Naive B cell (primary cell): ENCODE data around the gene EPYC. TPM values are rescaled to one million over a fixed set of nuclear protein-coding genes. Genes with fewer than 3 reads are reported as not detected.

Experiments used
- ATAC-seq, 2 donors: fragments of 150-1000 bp; cut with Tn5 transposase; 2 replicates each; pipeline ENCODE4 v1.10.0; 2021; ENCODE audit warnings: low read depth in 2 of 2, mild to moderate bottlenecking in 2 of 2, moderate library complexity in 2 of 2
- DNase-seq: peaks from one replicate; pipeline ENCODE4 v3.0.0; 2022
- H3K27ac Mint-ChIP-seq, 6 donors: one replicate each; pipeline ENCODE4 v1.8.0; 2020 to 2022; ENCODE audit warnings: mild to moderate bottlenecking in 6 of 6, mixed read lengths in 6 of 6, moderate library complexity in 5 of 6, inconsistent platforms in 2 of 6
- H3K27me3 Mint-ChIP-seq, 3 donors: one replicate each; pipeline ENCODE4 v1.8.0; 2021 to 2022; ENCODE audit warnings: mixed read lengths in 3 of 3, mild to moderate bottlenecking in 1 of 3
- H3K36me3 Mint-ChIP-seq, 2 donors: one replicate each; pipeline ENCODE4 v1.8.0; 2020 to 2022; ENCODE audit warnings: mixed read lengths in 2 of 2, inconsistent platforms in 1 of 2, mild to moderate bottlenecking in 1 of 2
- H3K4me1 Mint-ChIP-seq, 3 donors: one replicate each; pipeline ENCODE4 v1.8.0; 2020 to 2022; ENCODE audit warnings: mixed read lengths in 3 of 3, inconsistent platforms in 1 of 3, mild to moderate bottlenecking in 1 of 3, moderate library complexity in 1 of 3
- H3K4me3 Mint-ChIP-seq, 8 donors: one replicate each; pipeline ENCODE4 v1.8.0; 2020 to 2022; ENCODE audit warnings: mild to moderate bottlenecking in 8 of 8, mixed read lengths in 8 of 8, moderate library complexity in 8 of 8, inconsistent platforms in 2 of 8
- H3K9me3 Mint-ChIP-seq, 7 donors: one replicate each; pipeline ENCODE4 v1.8.0; 2020 to 2022; ENCODE audit warnings: mixed read lengths in 7 of 7, mild to moderate bottlenecking in 5 of 7, inconsistent platforms in 2 of 7, moderate library complexity in 1 of 7
- polyA plus RNA-seq, 6 donors: library from polyadenylated mRNA; unstranded; fragments of 300-500 nt; fragmentation: Illumina TruSeq; gene quantifications; one replicate each; pipeline ENCODE4 v1.2.3, GENCODE V29; 2021; ENCODE audit warnings: low read depth in 6 of 6

Gene EPYC
- polyA plus RNA-seq, 6 donors from 2014 or later, result not detected

DNA sequence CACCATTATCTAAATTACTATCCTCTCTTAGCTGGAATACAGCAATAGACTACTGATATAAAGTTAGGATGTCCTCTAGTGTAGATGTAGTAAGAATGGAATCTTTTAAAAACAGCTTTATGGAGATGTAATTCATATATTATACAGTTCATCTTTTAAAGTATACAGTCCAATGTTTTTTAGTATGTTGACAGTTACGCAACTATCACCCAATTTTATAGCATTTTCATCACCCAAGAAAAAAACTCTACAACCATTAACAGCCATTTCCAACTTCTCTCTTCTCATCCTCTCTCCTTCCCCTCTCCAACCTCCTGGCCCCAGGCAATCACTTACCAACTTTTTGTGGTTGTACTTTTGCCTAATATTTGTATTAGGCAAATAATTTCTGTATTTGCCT is 22.6 kb downstream of the EPYC start:
- ATAC-seq, result no peak
- H3K36me3 Mint-ChIP-seq, result no peaks in the 10 kb centered on the region
- no peak for DNase-seq
- H3K9me3 Mint-ChIP-seq, result peaks cover 0 to 3% (median 0%) of the 10 kb centered on the region in 7 donors
- no peak overlapping the region for H3K4me3 Mint-ChIP-seq
- H3K4me1 Mint-ChIP-seq, result no peaks in the 10 kb centered on the region
- no peak overlapping the region for H3K27ac Mint-ChIP-seq
- H3K27me3 Mint-ChIP-seq, result no peaks in the 10 kb centered on the region

DNA sequence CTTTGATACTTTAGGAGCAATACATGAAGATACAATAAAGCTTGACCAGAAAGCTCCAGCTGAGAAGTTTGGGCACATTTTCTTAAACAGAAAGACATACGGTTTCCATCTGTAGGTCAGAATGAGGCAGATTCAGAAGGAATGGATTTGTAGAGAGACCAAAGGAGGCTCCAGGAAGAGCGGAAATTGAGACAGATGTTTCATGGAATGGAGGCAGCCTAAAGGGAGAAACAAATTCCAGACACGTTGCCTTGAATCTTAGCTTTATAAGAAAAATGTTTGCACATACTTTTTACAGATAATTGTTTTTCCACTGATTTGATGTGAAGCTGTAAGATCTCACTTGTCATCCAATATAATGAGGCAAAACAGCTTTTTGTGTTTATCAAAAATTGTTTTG is 24.8 kb downstream of the EPYC start:
- no peak for ATAC-seq
- Mint-ChIP-seq H3K4me1 (no peaks in the 10 kb centered on the region), H3K4me3 (no peak overlapping the region), H3K27me3 (no peaks in the 10 kb centered on the region), H3K27ac (no peak overlapping the region), H3K36me3 (no peaks in the 10 kb centered on the region), H3K9me3 (no peaks in the 10 kb centered on the region)
- no peak for DNase-seq

DNA sequence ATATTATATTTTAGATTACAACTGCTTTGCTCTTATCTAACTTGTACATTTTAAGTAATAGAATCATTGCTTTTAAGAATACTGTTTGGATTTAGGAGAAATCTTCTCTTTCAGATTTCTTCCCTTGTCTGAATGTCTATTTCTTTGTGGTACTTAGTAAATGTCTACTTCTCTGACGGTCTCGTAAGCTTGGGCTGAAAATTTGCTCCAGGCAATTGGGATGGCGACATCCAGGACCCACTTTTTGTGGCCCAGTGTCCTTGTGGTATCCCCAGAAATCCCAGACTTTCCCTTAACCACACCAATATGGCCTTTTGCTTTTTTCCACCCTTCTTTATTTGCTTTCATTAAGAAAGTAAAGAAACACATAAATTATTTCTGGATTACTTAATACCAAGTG is 25.8 kb downstream of the EPYC start:
- DNase-seq (no peak), ATAC-seq (no peak)
- H3K4me1 Mint-ChIP-seq, result no peaks in the 10 kb centered on the region
- no peaks in the 10 kb centered on the region for H3K36me3 Mint-ChIP-seq
- peaks cover 0 to 6% (median 5%) of the 10 kb centered on the region in 3 donors for H3K27me3 Mint-ChIP-seq
- H3K9me3 Mint-ChIP-seq, result no peaks in the 10 kb centered on the region
- H3K27ac Mint-ChIP-seq, result no peak overlapping the region
- peak overlapping the region in 1 of 8 donors; percentile 37 for H3K4me3 Mint-ChIP-seq

DNA sequence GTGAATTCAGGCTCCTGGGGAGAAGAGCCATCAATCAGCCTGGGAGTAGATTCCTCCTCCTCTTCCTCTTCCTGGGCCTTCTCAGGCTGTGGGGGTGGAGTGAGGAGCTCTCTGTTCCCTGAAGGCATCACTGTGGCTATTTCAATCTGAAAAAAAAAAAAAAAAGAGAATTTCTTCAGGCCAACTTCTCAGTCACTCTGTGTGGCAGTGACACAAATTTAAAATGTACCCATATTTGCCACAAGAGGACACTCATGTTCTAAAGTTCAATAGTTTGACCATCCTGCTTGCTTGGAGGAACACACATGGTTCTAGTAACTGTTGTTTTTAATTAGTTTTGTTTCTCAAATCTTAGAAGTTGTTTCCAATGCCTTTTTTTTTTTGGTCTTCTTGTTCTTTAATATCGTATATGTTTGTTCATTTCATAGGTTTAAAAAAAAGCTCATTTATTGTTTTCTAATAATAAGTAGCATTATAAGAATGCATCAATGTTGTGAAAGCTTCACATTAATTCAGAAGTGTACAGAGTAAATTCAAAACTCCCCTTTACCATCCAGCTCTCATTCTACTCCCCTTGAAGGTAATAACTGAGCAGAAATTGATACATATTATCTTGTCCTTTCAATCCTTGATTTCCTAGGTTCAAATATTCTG is 26.5 kb downstream of the EPYC start:
- H3K27me3 Mint-ChIP-seq, result peaks cover 0 to 10% (median 6%) of the 10 kb centered on the region in 3 donors
- DNase-seq, result no peak
- ATAC-seq, result no peak
- no peak overlapping the region for H3K27ac Mint-ChIP-seq
- H3K36me3 Mint-ChIP-seq, result no peaks in the 10 kb centered on the region
- no peak overlapping the region for H3K4me3 Mint-ChIP-seq
- H3K9me3 Mint-ChIP-seq, result no peaks in the 10 kb centered on the region
- no peaks in the 10 kb centered on the region for H3K4me1 Mint-ChIP-seq

DNA sequence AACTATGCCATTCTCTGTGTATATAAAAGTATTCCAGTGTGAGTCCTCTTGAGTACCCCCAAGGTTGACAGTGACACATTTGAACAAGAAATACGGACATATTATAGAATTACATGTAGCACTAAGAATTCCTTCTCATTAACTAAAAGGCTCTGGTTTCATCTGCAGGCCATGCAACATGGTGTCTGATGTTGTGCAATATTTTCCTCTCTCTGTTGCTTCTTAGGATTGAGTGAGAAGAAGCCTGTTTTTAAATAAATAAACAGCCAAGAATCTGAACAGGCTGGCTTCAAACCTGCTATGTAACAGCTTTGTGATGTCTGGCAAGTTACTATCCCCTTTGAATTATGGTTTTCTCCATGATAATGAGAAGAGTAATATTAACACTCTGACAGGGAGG is 27.5 kb downstream of the EPYC start:
- Mint-ChIP-seq H3K4me3 (no peak overlapping the region), H3K4me1 (no peaks in the 10 kb centered on the region), H3K27ac (no peak overlapping the region), H3K36me3 (no peaks in the 10 kb centered on the region), H3K27me3 (peaks cover 0 to 10% (median 6%) of the 10 kb centered on the region in 3 donors), H3K9me3 (no peaks in the 10 kb centered on the region)
- no peak for ATAC-seq
- no peak for DNase-seq

DNA sequence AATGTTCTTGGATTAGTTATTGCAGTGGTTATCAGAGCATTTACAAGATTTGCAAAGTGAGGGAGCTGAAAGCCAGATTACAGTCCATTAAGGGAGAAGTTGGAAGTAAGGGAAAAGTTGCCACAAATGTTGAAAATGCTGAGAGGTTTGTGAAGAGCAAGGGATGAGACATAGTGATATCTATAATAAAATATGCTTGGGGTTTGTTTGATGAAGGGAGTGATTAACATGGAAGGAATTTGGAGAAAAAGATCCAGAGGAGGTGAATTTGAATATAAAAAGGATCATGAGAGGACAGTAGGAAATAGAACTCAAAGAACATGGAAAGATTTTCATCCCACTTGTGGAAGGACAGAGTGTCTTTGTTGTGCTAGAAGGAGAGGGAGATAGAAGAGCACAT is 30.5 kb downstream of the EPYC start:
- DNase-seq, result no peak
- Mint-ChIP-seq H3K4me3 (no peak overlapping the region), H3K36me3 (no peaks in the 10 kb centered on the region), H3K4me1 (no peaks in the 10 kb centered on the region), H3K9me3 (no peaks in the 10 kb centered on the region), H3K27me3 (peaks cover 0 to 10% (median 6%) of the 10 kb centered on the region in 3 donors), H3K27ac (no peak overlapping the region)
- no peak for ATAC-seq

DNA sequence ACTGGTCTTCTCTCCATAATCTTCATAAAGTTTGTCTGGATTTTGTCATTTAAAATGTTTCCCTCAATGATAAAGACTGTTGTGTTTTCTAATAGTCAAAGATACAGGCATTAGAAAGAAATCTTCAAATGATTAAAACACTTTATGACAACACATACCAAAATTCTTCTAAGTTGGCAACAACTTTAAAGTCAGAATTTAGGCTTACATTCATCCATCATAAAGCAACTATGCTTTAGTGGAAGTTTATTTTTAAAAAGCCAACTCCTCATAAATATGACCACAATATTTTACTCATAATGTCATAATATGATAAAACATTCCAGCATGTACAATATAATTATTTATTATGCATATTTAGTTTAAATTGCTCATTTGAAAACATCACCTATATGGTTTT is 32.5 kb downstream of the EPYC start:
- ATAC-seq, result no peak
- H3K27me3 Mint-ChIP-seq, result peaks cover 0 to 10% (median 6%) of the 10 kb centered on the region in 3 donors
- H3K27ac Mint-ChIP-seq, result no peak overlapping the region
- H3K4me1 Mint-ChIP-seq, result no peaks in the 10 kb centered on the region
- no peaks in the 10 kb centered on the region for H3K36me3 Mint-ChIP-seq
- no peak for DNase-seq
- H3K9me3 Mint-ChIP-seq, result no peaks in the 10 kb centered on the region
- no peak overlapping the region for H3K4me3 Mint-ChIP-seq

DNA sequence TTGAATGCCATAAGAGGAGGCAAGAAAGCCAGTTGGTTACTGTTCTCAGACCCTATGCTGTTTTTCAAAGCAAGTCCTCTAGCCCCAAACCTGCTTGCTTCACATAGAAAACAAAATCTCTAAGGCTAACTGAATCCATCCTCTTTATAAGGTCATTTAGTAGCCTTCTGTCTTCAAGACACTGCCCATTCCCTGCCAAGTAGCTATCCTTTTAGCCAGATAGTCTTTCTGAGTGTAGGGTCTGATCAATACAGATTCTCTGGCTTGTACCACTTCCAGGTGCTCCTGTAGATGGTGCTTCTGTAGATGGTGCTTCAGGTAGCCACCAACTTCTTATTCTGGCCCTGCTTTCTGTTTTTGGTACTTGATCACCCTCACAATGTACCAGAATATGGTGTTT is 33.9 kb downstream of the EPYC start:
- no peak for DNase-seq
- no peaks in the 10 kb centered on the region for H3K4me1 Mint-ChIP-seq
- peaks cover 0 to 10% (median 6%) of the 10 kb centered on the region in 3 donors for H3K27me3 Mint-ChIP-seq
- no peak for ATAC-seq
- H3K4me3 Mint-ChIP-seq, result no peak overlapping the region
- H3K27ac Mint-ChIP-seq, result no peak overlapping the region
- H3K36me3 Mint-ChIP-seq, result no peaks in the 10 kb centered on the region
- no peaks in the 10 kb centered on the region for H3K9me3 Mint-ChIP-seq

DNA sequence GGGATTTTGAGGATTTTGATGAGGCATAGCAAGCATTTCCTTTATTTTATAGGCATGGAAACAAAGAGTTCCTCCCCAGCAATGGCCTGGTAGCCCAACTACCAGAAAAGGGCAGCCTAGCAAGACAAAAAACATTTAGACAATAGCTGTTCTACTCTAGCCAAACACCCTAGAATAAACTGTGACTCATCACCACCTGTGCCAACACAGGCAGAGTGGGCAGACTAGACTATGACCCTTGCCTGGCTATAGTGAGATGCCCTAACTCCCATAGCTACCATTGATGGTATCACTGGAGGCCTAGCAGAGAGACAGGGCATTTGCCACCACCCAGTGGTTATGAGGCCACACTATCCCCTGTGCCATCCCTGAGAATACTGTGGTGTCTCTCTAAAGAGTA is 34.3 kb downstream of the EPYC start:
- H3K27ac Mint-ChIP-seq, result no peak overlapping the region

DNA sequence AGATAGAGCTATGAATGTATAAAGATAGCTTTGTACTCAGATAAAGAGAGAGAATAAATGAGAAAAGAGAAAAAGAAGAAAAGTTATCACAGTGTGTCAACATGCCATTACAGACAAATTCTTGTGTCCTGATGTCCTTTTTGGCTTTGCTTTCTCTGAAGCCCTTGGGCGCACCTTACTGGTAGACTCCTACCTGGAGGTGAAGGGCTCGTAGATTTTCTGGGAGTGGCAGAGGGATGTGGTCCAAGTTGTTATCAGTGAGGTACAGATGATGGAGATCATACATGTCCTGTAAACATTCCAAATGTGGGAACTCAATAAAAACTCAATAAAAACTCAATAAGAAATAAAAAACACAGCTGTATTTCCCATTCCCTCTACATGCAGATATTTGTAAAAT is 34.9 kb downstream of the EPYC start:
- no peak overlapping the region for H3K27ac Mint-ChIP-seq

More for the DNA sequence above, 34.3 kb downstream of the EPYC start:
- Mint-ChIP-seq H3K36me3 (no peaks in the 10 kb centered on the region), H3K27me3 (peaks cover 0 to 10% (median 6%) of the 10 kb centered on the region in 3 donors), H3K9me3 (no peaks in the 10 kb centered on the region), H3K4me3 (no peak overlapping the region), H3K4me1 (no peaks in the 10 kb centered on the region)
- DNase-seq, result no peak
- no peak for ATAC-seq

DNA sequence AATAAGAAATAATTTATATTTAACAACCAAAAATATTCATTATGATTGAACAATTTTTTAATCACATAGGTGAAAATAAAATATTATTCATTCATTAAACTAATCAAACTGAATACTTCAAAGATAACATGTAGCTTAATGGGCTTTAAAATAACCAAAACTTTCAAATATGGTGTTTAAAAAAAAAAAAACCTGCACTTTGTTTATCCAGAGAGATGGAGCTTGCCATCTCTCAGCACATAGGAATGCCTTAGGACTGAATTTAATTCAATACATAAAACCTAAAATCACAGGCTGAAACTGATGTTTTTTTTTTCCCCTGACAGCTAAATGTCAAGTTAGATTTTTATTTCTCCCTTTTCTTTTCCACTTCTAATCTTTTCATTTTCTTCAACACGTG is 35.4 kb downstream of the EPYC start:
- Mint-ChIP-seq H3K4me3 (no peak overlapping the region), H3K9me3 (no peaks in the 10 kb centered on the region), H3K36me3 (no peaks in the 10 kb centered on the region), H3K4me1 (no peaks in the 10 kb centered on the region), H3K27me3 (peaks cover 0 to 8% (median 3%) of the 10 kb centered on the region in 3 donors), H3K27ac (no peak overlapping the region)
- ATAC-seq (no peak), DNase-seq (no peak)

More for the DNA sequence above, 34.9 kb downstream of the EPYC start:
- no peaks in the 10 kb centered on the region for H3K4me1 Mint-ChIP-seq
- peaks cover 0 to 10% (median 6%) of the 10 kb centered on the region in 3 donors for H3K27me3 Mint-ChIP-seq
- no peak for ATAC-seq
- H3K4me3 Mint-ChIP-seq, result no peak overlapping the region
- H3K36me3 Mint-ChIP-seq, result no peaks in the 10 kb centered on the region
- no peaks in the 10 kb centered on the region for H3K9me3 Mint-ChIP-seq
- no peak for DNase-seq

DNA sequence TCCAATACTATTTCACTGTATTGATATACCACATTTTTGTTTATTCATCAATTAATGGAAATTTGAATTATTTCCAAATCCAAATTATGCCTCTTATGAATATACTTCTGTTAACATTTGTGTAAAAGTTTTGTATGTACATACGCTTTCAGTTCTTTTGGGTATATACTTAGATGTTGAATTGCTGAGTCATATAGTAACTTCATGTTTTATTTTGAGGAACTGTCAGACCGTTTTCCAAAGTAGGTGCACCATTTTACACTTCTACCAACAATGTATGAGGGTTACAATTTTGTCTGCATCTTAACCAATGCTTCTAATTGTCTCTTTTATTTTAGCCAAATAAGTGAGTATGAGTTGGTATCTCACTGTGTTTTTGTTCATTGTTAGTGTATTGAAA is 39.6 kb downstream of the EPYC start:
- H3K4me3 Mint-ChIP-seq, result no peak overlapping the region

DNA sequence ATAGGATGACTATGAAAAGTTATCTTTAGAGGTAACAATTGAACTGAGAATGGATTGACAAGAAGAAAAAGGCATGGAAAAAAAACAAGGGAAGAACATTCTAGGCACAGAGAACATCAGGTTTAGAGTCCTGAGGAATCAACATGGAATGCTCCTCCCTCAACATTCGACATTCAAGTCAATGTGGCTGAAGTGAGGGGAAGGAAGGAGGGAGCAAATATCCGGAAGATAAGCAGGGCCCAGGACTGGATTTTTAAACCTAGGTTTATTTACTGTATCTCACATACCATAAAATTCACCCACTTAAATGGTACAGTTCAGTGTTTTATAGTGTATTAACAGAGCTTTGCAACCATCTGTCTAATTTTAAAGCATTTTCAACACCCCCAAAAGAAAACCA is 40.2 kb downstream of the EPYC start:
- DNase-seq, result no peak
- no peaks in the 10 kb centered on the region for H3K36me3 Mint-ChIP-seq

More for the DNA sequence above, 39.6 kb downstream of the EPYC start:
- no peak overlapping the region for H3K27ac Mint-ChIP-seq
- H3K27me3 Mint-ChIP-seq, result no peaks in the 10 kb centered on the region
- no peaks in the 10 kb centered on the region for H3K9me3 Mint-ChIP-seq
- ATAC-seq (no peak), DNase-seq (no peak)
- H3K4me1 Mint-ChIP-seq, result no peaks in the 10 kb centered on the region
- H3K36me3 Mint-ChIP-seq, result no peaks in the 10 kb centered on the region

DNA sequence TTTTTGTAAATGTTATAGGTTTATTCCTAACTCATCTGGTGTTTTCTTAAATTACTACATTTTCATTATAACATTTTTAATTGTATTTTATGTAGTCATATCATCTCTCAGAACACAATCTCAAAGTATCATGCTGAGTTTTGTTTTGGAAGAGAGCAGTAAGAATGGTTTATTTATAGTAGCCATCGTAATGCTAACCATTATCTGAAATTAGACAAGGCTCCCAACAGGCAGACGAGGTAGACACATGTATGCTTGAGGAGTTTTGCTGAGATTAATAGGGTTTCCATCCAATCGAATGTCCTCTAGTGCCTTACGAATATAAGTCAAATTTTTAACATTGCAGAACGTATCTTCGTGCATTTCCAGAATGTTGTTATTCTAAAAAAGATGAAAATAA is 40.8 kb downstream of the EPYC start:
- no peak for ATAC-seq
- no peaks in the 10 kb centered on the region for H3K9me3 Mint-ChIP-seq
- H3K27me3 Mint-ChIP-seq, result no peaks in the 10 kb centered on the region
- no peak overlapping the region for H3K4me3 Mint-ChIP-seq
- DNase-seq, result no peak
- H3K27ac Mint-ChIP-seq, result no peak overlapping the region
- no peaks in the 10 kb centered on the region for H3K36me3 Mint-ChIP-seq
- no peaks in the 10 kb centered on the region for H3K4me1 Mint-ChIP-seq

More for the DNA sequence above, 40.2 kb downstream of the EPYC start:
- H3K27ac Mint-ChIP-seq, result no peak overlapping the region
- no peaks in the 10 kb centered on the region for H3K9me3 Mint-ChIP-seq
- H3K27me3 Mint-ChIP-seq, result no peaks in the 10 kb centered on the region
- H3K4me1 Mint-ChIP-seq, result no peaks in the 10 kb centered on the region
- no peak for ATAC-seq
- no peak overlapping the region for H3K4me3 Mint-ChIP-seq

DNA sequence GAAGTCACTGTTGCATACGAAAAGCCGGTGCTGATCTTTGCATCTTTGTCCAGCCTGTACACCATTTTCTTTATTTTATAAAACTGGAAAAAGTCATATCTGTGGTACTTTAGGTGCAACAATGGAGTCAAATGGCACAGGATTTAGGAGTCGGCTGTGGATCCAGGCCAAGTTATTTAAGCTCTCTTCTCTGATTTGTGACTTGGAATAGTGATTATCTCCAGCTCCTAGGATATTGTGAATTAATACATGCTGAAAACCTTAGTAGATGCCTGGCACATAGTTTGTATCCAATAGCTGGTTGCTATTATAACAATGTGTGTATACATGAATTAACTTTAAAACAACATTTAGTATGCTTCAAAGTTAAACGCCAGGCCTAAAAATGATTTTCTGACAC is 43.6 kb downstream of the EPYC start:
- Mint-ChIP-seq H3K27ac (no peak overlapping the region), H3K4me3 (no peak overlapping the region), H3K27me3 (peaks cover 0 to 3% (median 0%) of the 10 kb centered on the region in 3 donors), H3K36me3 (no peaks in the 10 kb centered on the region), H3K9me3 (no peaks in the 10 kb centered on the region), H3K4me1 (no peaks in the 10 kb centered on the region)
- DNase-seq (no peak), ATAC-seq (no peak)
